Middle frontal gyrus (tissue), 1 donor: ENCODE measurements around the gene CARD16.
"Not testable (repeated sequence)": the region's sequence is repeated elsewhere in the genome, so short reads cannot be mapped to it uniquely, and the experiment has no call there.

Source experiments
- DNase-seq: peaks from one replicate; pipeline ENCODE4 v3.0.0-alpha.2; 2015; ENCODE audit warnings: low spot score; ENCODE audit errors: extremely low spot score

Gene CARD16

DNA sequence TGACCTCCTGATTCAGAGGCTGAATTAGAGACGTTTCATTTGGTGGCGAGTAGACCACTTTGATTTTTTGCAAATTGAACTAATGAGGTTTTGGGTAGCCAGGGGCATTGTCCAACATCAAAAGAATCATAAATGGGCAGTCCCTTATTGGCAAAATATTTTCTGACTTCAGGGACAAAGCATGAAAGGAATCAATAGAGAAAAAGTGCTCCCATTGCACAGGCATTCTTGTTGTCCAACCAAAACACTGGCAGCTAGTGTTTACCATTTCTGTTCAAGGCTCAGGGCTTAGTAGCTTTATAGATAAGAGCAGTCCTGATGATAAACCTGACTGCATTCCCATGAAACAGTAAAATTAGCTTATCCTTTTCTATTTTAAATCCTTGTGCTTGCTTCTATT lies 6.4 kb upstream of the CARD16 start:
- no peak for DNase-seq

- no peak for DNase-seq
Measured at GRCh38 chr11:105049481-105049880, 4.3 kb upstream of the CARD16 start.

DNA sequence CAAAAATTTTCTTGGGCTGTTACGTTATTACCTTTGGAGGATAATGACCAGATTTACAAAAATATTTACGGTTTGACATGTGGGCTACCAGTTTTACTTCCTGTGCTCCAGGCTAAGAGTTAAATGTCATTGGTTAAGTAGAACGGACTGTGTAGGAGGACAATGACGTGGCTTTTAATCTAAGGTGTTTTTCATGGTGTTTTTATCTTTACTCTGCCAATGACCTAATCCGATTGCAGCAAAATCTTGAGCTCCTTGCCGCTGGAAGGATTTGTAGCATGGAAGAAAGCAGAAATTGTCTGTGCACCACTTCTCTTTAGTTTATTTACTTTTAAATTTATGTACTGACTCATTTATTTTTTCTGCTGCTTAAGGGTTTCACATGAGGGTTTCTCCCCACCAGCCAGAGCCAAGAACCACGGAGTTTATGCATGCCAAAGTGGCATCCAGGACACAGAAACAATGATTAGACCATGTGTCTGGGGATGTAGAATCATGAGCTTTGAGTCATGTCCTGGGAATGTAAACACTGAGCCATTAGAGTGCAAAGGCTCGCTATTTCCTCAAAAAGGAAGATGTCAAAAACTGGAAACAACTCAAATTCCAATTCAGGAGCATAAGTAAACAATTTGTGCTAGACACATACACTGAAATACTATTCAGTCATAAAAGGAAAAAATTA lies 1.9 kb upstream of the CARD16 start:
- DNase-seq, result no peak

- no peak for DNase-seq
Measured at GRCh38 chr11:105045676-105046296, 651 bp upstream of the CARD16 start.

DNA sequence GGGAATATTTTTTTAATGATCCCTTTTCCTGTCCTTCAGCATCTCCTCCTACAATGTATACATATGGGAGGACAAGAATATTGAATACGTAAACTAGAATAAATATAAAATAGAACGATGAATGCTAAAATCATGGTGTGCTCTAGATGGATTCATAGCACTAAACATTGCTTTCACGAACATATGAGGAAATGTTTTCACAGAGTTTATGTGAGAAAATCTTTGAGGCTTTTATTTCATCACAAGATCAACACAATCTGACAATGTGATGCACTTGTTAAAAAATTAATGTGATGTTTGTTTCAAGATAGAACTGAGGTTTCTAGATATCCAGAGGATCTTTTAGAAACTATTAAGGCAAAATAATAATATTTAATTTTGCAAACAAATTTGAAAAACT lies 3.0 kb downstream of the CARD16 start:
- no peak for DNase-seq

DNA sequence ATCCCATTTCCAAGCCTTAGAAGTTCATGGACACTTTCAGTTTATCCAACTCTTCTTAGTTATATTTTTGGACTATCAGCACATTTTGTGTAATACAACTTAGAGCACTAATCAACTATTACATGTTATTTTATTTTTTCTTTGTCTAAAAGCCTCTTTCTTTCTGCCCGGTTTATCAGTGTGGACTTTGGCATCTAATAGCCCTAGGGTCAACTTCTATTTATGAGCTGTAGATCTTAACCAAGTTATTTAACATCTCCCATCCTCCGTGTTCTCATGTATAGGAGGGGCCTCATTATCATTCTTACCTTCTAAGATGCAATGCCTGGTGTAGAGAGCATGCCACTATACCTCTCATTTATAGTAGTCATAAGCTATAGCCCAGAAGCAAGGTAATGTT lies 4.4 kb downstream of the CARD16 start:
- no peak for DNase-seq

DNA sequence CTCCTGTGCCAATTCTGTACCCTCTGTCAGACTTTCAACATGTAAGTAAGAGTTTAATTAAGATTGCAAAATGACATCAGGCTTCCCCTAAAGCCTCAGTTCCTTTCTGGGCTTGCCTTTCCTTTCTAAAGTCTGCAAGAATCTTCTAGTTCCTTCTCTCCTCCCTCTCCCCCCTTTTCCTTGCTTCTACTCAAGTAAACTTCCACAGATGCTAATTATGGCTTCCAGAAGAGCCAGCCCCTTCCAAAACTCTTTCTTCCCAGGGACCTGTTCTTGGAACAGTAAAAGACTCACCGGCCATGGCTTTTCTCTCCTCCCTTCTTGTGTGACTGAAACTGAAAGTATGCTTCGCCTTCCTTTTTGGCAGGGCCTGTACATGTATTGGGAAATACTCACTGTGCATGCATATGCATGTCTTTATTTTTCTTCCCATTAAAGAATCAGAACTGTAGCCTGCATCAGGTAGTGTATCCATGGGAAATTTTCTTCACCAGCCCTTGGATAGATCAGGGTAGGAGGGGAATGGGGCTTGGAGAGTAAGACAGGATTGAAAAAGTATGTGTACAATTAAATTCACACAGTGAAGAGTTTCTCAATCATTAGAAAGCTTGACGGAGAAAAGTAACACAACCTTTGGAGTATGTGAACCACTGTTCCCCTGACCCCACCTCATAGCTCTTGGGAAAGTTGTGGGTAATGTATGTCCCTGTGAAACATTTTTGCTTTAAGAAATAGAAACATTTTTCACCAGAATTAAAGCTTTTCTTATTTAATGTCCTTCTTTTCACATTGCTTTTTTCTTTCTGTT lies 10.1 kb downstream of the CARD16 start, which contains the start of gene CASP1:
TSS of gene CASP1 (minus strand) at position 332 of the 808 bp plus-strand sequence. CDS start at position 301, 31 bp downstream.
- no peak for DNase-seq

DNA sequence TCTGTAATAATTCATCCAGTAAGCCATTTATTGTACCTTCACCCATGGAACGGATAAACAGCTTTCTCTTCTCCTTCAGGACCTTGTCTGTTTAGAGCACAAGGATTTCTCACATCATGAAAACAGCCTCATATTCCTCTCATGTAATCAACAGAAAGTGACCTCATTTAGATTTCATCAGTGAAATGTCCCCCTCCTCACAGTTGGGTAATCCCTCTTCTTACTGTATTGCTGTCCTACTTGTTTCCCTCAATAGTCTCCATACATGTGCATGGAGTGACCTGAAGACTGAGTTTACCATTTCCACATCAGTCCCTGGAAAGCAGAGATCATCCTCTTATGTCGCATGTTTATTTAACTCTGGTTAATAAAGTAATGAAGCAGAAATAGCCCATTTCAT lies 10.7 kb downstream of the CARD16 start:
- not testable (repeated sequence) for DNase-seq

- DNase-seq, result no peak
Measured at GRCh38 chr11:105033781-105034180, 11.4 kb downstream of the CARD16 start.

GRCh38 chr11:105033343-105033742 lies 11.8 kb downstream of the CARD16 start:
- no peak for DNase-seq

- no peak for DNase-seq
Measured at GRCh38 chr11:105032495-105032894, 12.6 kb downstream of the CARD16 start.

- DNase-seq, result no peak
Measured at GRCh38 chr11:105027678-105028077, 17.5 kb downstream of the CARD16 start.

- no peak for DNase-seq
Measured at GRCh38 chr11:105024394-105024793, 20.7 kb downstream of the CARD16 start.

DNA sequence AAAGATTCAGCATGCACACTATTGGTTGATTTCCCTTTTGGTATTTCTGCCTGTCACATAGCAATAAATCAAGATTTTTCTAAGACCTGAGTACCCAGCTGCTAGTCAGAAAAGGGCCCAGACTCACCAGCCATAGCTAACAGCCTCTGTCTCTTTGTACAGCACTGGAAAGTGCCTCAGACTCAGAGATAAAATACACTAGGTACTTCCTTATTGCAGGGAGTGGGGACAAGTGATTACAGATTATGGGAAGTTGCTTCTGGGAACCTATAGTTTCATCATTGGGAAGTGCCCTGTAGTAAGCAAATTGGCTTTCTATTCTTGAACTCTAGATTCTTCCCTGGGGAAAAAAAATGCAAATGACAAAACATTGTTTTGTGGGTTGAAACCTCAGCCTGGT lies 22.1 kb downstream of the CARD16 start, which contains the start of gene CASP5:
TSS of gene CASP5 (minus strand) at position 166 of the 400 bp plus-strand sequence. CDS start at position 134, 32 bp downstream.
- DNase-seq, result no peak

DNA sequence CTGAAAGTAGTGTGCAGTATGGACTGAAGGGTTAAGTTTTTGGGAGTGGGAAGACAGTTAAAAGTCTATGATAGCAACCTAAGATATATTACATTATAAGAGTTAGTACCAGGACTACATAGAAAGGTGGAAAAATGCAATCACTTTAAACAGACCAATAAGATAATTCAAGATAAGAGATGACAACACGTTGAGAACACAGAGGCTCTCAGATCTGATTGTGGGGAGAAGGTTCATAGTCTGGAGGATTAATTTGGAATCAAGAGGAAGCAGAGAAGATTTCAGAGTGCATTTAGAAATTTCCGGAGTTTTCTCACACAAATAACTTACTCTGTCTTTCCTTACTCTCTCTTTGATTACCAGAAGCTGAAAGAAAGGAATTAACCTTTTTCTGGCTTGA lies 22.6 kb downstream of the CARD16 start:
- no peak for DNase-seq

GRCh38 chr11:105007463-105007862 lies 37.7 kb downstream of the CARD16 start:
- no peak for DNase-seq

DNA sequence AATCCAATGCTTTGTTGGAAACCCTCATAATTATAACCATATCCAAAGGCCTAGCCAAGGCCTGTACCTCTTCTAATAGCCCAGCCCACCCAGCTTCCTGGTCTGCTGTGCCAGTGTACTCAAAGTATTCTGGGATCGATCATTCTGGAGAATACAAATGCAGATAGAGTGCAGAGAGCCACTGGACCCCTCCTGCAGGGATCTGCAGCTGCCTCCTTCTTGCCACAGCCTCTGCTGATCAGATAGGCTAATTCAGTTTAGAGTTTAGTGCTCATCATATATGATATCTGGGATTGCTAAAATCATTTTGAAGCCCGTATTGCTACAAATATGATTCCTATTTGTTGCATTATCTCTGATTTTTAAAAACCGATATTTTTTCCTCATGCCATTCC lies 39.7 kb downstream of the CARD16 start:
- no peak for DNase-seq

GRCh38 chr11:105004021-105004420 lies 41.1 kb downstream of the CARD16 start:
- no peak for DNase-seq

DNA sequence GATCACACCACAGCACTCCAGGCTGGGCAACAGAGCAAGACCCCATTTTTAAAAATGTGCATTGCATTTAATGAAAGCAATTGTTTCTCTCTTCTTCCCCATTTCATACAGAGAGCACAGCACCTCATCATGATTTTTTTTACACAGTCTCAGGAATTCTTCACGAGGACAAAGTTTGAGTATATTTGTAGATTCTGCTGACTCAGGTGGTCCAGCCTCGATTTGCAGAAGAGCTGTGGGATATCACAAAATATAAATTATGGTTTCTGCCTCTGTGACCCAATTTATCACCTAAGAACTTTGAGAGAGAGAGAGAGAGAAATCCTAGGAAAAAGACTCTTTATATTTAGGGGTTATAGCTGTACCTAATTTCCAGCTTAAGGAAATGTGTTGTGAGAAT lies 42.0 kb downstream of the CARD16 start:
- no peak for DNase-seq

GRCh38 chr11:105000797-105001196 lies 44.3 kb downstream of the CARD16 start:
- DNase-seq, result no peak

DNA sequence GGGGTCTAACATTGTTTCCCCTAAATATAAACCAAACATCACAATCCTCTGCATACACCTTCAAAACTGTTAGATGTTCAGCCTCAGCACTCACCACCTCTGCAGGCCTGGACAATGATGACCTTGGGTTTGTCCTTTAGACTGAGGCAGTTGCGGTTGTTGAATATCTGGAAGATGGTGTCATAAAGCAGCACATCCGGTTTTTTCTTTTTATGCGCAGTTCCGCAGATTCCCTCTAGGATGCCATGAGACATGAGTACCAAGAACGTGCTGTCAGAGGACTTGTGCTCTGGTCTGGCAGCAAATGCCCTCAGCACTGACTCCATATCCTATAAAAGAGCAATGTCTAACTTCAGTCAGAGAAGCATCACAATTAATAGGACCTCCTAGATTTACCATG lies 45.0 kb downstream of the CARD16 start:
- DNase-seq, result no peak

DNA sequence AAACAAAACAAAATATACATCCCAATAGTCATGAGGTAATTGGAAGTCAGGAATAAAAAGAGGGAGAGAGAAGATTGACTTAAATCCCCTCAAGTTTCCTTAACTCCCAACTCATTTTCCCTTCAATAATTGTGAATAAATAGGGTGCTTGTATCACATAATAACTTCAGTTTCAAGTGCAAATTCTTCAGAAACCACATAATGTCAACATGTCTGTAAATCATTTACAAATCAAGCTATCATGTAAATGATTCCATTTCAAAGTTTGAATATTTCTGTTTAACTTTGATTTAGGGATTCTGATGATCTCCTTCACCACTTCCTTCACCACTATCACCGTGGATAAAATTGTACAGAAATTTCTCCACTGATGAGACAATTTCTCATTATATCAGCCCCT lies 45.4 kb downstream of the CARD16 start:
- no peak for DNase-seq
